B cell (primary cell): ENCODE data around the gene ZNF541. TPM values are rescaled to one million over a fixed set of nuclear protein-coding genes. Genes with fewer than 3 reads are reported as not detected.

Source experiments
- ATAC-seq: fragments of 200-7000 bp; cut with Tn5 transposase; one replicate; pipeline ENCODE4 v1.10.0; 2021; ENCODE audit warnings: low read depth, mild to moderate bottlenecking, moderate number of reproducible peaks, moderate library complexity
- CTCF ChIA-PET: fragments of 350-600 bp; sonication (Branson Sonifier 250); formaldehyde crosslinking; loops from one replicate; lab custom pipeline; 2021; ENCODE audit warnings: antibody characterized with exemption, inconsistent platforms; lab: Charles Lee
- POLR2A ChIA-PET: fragments of 350-600 bp; sonication (Branson Sonifier 250); formaldehyde crosslinking; loops from one replicate; lab custom pipeline; 2021; ENCODE audit warnings: antibody characterized with exemption; lab: Charles Lee
- DNase-seq: peaks from one replicate; pipeline ENCODE4 v3.0.0; 2013
- H2AFZ ChIP-seq: 2 replicates; pipeline ENCODE4 v1.6.1; 2012; ENCODE audit warnings: mild to moderate bottlenecking, low read depth, low read length; ENCODE audit not compliant: insufficient read depth, poor library complexity, severe bottlenecking
- H3K27ac ChIP-seq, 2 donors: 1 replicate in 1 of 2; 2 replicates in 1 of 2; pipeline ENCODE4 v1.5.1; 2012 to 2013; ENCODE audit warnings: low read length in 2 of 2, mild to moderate bottlenecking in 2 of 2, moderate library complexity in 1 of 2
- H3K27me3 ChIP-seq, 4 experiments: fragments of 200-600 bp in 1 of 4; sonication (generic) in 1 of 4; replicated peaks in 1 of 4; 1 replicate in 2 of 4; 2 replicates in 2 of 4; pipeline versions ENCODE4 v1.6.1 to v1.7.0; 2013 to 2016; ENCODE audit warnings: low read length in 3 of 4, mild to moderate bottlenecking in 2 of 4, mixed read lengths in 1 of 4, moderate library complexity in 1 of 4; ENCODE audit not compliant: insufficient read depth in 4 of 4, control insufficient read depth in 3 of 4; ENCODE audit errors: control extremely low read depth in 1 of 4
- H3K36me3 ChIP-seq, 2 experiments: replicated peaks in 1 of 2; 1 replicate in 1 of 2; 2 replicates in 1 of 2; pipeline versions ENCODE4 v1.6.1 to v1.7.1; 2013; ENCODE audit warnings: low read length in 1 of 2; ENCODE audit not compliant: insufficient read depth in 2 of 2, control insufficient read depth in 1 of 2; ENCODE audit errors: control extremely low read depth in 1 of 2, extremely low read depth in 1 of 2
- H3K4me1 ChIP-seq, 2 donors: fragments of 200-600 bp in 1 of 2; sonication (generic) in 1 of 2; 1 replicate in 1 of 2; 2 replicates in 1 of 2; pipeline versions ENCODE4 v1.5.1 to v1.6.1; 2013 to 2017; ENCODE audit warnings: low read length in 2 of 2; ENCODE audit not compliant: control insufficient read depth in 2 of 2, insufficient read depth in 2 of 2
- H3K4me2 ChIP-seq: replicated peaks from 2 replicates; pipeline ENCODE3; 2012; ENCODE audit warnings: mild to moderate bottlenecking, low read depth, low read length; ENCODE audit not compliant: poor library complexity, severe bottlenecking
- H3K4me3 ChIP-seq, 5 experiments: fragments of 200-600 bp in 1 of 5; sonication (generic) in 1 of 5; 1 replicate in 3 of 5; 2 replicates in 2 of 5; pipeline versions ENCODE4 v1.5.1 to v1.7.0; 2011 to 2016; ENCODE audit warnings: low read length in 4 of 5, mild to moderate bottlenecking in 4 of 5, low read depth in 2 of 5, control low read depth in 1 of 5, moderate library complexity in 1 of 5; ENCODE audit not compliant: insufficient read depth in 1 of 5; ENCODE audit errors: control extremely low read depth in 1 of 5, extremely low read depth in 1 of 5
- H3K79me2 ChIP-seq: fragments of 200-600 bp; sonication (generic); one replicate; pipeline ENCODE4 v1.6.0; 2016; ENCODE audit warnings: low read length; ENCODE audit not compliant: control insufficient read depth, insufficient read depth
- H3K9ac ChIP-seq: fragments of 200-600 bp; sonication (generic); 2 replicates; pipeline ENCODE4 v1.6.1; 2017; ENCODE audit warnings: mild to moderate bottlenecking, low read length, moderate library complexity
- H3K9me3 ChIP-seq, 3 donors: one replicate each; pipeline versions ENCODE4 v1.6.1 to v1.7.1; 2013; ENCODE audit warnings: low read length in 2 of 3; ENCODE audit not compliant: control insufficient read depth in 2 of 3, insufficient read depth in 1 of 3; ENCODE audit errors: control extremely low read depth in 1 of 3
- H4K20me1 ChIP-seq: 2 replicates; pipeline ENCODE4 v1.6.0; 2012; ENCODE audit warnings: mild to moderate bottlenecking, low read length; ENCODE audit not compliant: insufficient read depth, control insufficient read depth, poor library complexity, severe bottlenecking
- H3K27ac Mint-ChIP-seq: one replicate; pipeline ENCODE4 v1.8.0; 2021; ENCODE audit warnings: mixed read lengths
- H3K27me3 Mint-ChIP-seq: one replicate; pipeline ENCODE4 v1.8.0; 2021; ENCODE audit warnings: mixed read lengths
- H3K4me1 Mint-ChIP-seq: one replicate; pipeline ENCODE4 v1.8.0; 2021; ENCODE audit warnings: mixed read lengths
- H3K4me3 Mint-ChIP-seq: one replicate; pipeline ENCODE4 v1.8.0; 2021; ENCODE audit warnings: mixed read lengths
- H3K9me3 Mint-ChIP-seq: one replicate; pipeline ENCODE4 v1.8.0; 2022; ENCODE audit warnings: mixed read lengths; ENCODE audit not compliant: insufficient read depth
- CTCF ChIP-seq: fragments of 200-600 bp; IDR thresholded peaks from one replicate; pipeline ENCODE4 v1.8.0; 2022; ENCODE audit warnings: antibody characterized with exemption, mild to moderate bottlenecking
- EZH2 ChIP-seq: IDR thresholded peaks from 2 replicates; pipeline ENCODE4 v1.6.1; 2012; ENCODE audit warnings: borderline replicate concordance, low read depth, mild to moderate bottlenecking, moderate library complexity, low read length; ENCODE audit not compliant: insufficient read depth, poor library complexity, severe bottlenecking
- WGBS: methylation state at CpG from one replicate; pipeline ENCODE4 v1.1.5; 2013; ENCODE audit warnings: missing lambda C conversion rate; ENCODE audit not compliant: insufficient coverage; 5-methylcytosine and 5-hydroxymethylcytosine counted together
- intact Hi-C: fragments of 100-400 bp; cut with micrococcal nuclease; formaldehyde crosslinking; loops from one replicate; pipeline ENCODE4 v1.10.0; 2022
- polyA plus RNA-seq: library from polyadenylated mRNA; depleted of rRNA; stranded (reverse); fragments of >200 nt; gene quantifications from 2 replicates; pipeline ENCODE4 v1.2.3, GENCODE V29; 2012
- total RNA-seq, 2 donors: library from RNA; stranded (reverse); fragments of 120-200 nt in 1 of 2; gene quantifications; 1 replicate in 1 of 2; 2 replicates in 1 of 2; pipeline versions ENCODE4 v1.2.3 to v1.2.4, GENCODE V29; 2013 to 2022

Gene ZNF541
- total and polyA plus RNA-seq, 2 donors (not counting 1 experiment from before 2014, with no cell fraction given): 0.03 TPM; not detected in 1

GRCh38 chr19:47534628-47535027 is 38.3 kb downstream of the ZNF541 start:
- no peak for ATAC-seq
- CTCF ChIA-PET: interaction anchor here (1.1 to 1.5 kb wide), 2 partner anchors 19 to 23 kb away, joined by 3 to 6 read pairs; no protein-coding TSS in a partner anchor
- WGBS: no CpG with 5 or more reads among the region's 1 CpG

More at GRCh38 chr19:47534628-47535027, 38.3 kb downstream of the ZNF541 start:
- Histone ChIP-seq H3K4me3 (no peak overlapping the region), H3K4me2 (no peak overlapping the region), H3K36me3 (no peaks in the 10 kb centered on the region), H3K9me3 (peaks cover 0 to 8% (median 0%) of the 10 kb centered on the region in 3 donors), H2AFZ (no peak overlapping the region), H3K4me1 (no peaks in the 10 kb centered on the region), H3K9ac (no peak overlapping the region), H3K27me3 (peaks cover 0 to 18% (median 2%) of the 10 kb centered on the region in 4 experiments), H3K27ac (no peak overlapping the region), H4K20me1 (no peaks in the 10 kb centered on the region), H3K79me2 (no peaks in the 10 kb centered on the region)
- Mint-ChIP-seq H3K4me1 (no peaks in the 10 kb centered on the region), H3K4me3 (no peak overlapping the region), H3K9me3 (no peaks in the 10 kb centered on the region), H3K27me3 (peaks cover 21% of the 10 kb centered on the region), H3K27ac (no peak overlapping the region)
- intact Hi-C loops: no loop called here
- DNase-seq: no peak
- POLR2A ChIA-PET: interaction anchor here (0.6 kb wide), 1 partner anchor 96 kb away, joined by 6 read pairs; no protein-coding TSS in a partner anchor
- TF ChIP-seq EZH2 (no peak), CTCF (no peak)
